NCI-H82 treated with DMSO at 0.1 percent for 48 hours (cell line): Measurements from ENCODE around the gene CRELD2.

Experiments
- DNase-seq: peaks from one replicate; lab custom pipeline; 2025; ENCODE audit not compliant: unreplicated experiment; lab: John Stamatoyannopoulos, UW

Gene CRELD2

DNA sequence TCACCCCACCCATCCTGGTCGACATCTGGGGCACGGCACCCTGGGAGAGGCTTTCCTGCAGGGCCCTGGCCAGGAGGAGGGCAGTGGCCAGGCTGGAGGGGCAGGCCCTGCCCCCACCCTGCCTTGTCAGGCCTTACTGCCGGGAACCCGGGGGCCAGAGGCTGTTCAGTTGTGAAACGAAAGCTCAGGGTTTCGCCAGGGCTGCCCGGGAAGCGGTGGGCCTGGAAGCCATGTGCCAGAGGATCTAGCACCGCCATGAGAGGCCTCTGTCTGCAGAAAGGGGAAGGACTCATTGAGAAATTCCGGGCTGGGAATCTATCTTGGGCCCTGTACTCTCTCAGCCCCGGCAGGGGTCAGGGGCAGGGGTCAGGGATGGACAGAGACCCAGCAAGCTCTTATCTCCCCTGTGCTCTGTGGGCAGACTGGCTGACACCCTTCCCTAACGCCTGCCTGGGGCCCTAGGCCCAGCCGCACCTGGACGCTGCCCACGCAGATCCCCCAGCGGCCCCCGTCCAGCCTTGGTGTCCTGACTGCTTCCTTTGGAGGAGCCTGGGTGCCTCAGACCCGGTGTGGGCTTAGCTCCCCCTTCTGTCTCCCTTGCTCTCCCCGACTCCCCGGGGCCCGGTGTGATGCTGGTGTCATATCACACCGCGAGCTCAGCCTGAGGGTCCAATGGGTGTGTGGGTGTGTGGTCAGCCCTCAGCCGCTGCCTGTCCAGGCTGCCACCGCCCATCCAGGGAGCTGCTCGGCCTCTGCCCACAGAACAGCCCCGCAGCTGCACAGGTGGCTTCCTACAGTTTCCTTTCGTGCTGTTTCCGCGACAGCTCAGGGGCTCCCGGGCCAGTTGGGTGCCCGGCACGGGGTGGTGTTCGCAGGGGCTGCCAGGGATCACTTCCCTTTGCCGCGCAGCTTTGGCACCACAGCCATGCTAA, 48.6 kb downstream of the CRELD2 start:
- DNase-seq: no peak

DNA sequence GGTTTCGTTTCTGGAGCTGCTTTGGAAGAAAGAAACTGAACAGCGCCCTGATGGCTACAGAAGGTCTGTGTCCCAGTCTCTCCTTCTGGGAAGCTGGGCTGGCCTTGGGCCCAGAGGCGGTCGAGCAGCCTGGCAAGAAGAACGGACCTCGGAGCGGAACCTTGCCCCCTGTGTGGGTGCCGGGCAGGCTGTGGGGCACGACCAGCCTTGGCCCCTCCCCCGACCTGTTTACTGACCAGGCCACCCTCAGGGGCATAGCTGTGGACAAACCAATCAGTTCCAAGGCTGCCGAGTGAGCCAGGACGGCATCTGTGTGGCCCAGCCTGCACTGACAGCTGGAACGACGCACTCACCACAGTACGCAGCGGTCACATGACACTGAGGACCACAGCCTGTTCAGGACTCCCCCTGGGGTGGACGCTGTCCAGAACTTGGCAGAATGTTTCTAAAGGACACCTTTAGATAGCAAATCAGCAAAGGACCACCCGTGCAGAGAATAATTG, 49.3 kb downstream of the CRELD2 start:
- no peak for DNase-seq

DNA sequence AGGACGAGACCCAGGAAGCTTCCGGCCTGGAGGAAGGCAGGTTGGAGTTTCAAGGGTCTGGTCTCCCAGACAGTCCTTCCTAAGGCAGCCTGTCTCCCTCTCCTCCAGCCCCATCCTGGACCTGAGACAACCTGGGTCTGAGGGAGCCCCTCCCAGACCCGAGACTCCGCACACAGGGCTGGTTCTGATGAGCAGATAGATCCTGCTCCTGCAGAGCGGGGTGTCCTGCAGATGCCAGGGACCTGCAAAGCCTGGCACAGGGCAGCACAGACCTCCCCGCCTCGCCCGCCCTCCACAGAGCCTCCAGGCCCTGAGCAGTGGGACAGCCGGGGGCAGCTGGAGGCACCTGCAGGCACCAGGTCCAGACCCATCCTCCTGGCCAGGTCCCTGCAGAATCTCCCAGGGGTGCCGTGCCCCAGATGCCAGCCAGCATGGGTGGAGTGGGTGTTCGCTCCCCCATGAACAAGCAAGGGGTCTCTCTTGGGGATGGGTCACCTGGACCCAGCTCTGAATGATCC, 49.9 kb downstream of the CRELD2 start:
- no peak for DNase-seq

DNA sequence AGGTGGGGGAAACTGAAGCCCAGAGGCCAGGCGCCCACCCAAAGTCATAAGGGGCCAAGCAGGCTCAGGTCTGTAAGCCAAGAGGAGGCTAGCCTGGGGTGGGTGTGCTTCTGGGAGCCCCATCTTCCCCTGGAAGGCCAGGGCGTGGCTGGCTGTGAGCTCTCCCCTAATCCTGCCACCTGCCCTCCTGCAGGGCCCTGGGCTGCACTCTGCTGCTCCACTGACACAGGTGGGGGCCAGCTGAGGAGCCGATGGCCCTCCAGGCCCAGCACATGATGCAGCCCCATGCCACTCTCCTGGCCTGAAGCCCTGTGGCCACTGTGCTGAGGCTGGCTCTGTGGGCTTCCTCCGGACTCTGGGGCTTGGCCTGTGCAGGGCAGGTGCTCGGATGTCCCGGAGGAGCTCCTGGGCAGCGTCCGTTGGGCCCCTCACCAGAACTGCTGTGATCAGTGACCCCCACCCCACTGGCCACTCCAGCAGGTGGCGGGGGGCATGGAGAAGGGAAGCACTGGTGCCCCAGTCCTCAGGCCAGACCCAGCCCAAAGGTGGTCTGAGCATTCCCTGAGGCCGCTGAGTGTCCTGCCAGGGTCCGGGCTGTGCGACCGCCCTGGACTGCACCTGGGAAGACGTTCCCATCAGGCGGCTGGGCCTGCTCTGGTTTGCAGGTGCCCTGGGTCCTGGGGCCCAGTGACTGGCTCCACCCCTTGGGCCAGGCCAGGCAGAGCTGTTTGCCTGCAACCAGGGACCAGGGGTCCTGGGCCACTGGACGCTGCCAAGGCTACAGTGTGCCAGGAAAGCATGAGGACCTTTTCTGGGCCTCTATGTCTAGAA, 50.6 kb downstream of the CRELD2 start:
- no peak for DNase-seq

DNA sequence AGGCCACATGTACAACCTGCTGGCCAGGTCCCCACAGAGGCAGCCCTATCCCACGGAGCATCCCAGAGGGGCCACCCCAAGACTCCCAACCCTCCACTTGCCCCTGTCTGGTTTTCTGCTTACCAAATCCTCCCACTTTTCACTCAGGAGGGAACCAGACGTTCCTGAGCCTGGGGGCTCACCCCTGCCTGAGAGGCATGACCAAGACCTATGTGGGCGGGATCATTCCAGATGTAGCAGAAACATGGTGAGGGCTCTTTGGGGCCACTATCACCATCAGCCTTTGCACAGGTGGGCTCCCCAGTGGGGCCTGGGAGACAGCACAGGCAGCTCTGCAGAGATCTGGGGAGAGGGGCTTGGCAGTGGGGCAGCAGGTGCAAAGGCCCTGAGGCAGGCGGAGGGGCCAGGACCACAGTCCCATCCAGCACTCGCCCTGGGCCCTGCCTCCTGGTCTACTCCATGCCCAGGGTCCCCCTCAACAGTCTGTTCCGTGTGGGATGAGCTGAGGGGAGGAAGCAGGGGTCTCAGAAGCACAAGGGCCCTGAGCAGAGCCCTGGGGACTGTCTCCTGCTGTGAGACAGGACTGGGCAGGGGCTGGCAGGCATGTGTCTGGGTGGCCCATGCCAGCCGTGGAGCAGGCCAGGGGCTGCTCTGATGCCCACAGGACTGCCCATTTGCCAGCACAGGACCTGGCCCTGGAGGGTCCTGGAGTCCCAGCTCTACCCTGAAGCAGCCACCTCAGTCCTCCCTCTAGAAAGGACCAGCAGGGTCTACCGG, 51.5 kb downstream of the CRELD2 start:
- DNase-seq: no peak

DNA sequence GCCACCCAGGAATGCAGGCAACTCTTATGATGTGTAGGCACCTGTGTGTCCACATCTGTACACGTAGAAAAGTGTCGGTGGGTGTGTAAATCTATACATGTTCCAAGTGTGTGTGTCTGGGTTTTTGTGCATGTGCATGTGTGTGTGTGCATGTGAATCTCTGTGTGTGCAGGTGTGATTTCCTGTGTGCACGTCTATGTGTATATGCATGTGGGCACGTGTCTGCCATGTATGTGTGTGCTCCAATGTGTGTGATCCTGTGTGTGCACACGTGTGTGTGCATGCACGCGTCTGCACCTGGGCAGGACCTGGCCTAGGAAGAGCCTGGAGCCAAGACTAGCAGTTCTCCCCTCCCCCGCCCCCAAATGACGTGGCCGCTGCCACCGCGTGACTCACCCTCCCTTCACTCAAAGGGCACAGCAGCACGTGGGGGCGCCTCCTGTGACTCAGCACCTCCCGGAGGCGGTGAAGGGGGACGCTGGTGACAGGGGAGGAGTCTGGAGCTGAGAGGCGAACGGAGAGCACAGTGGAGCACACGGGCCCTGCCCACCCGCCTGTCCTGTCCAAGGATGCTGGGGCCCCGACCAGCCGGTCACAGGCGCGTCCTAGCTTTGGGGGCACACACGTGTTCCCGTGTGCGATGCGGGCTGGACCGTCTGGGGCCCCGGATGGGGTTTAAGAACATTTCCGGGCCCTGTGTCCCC, 52.2 kb downstream of the CRELD2 start:
- no peak for DNase-seq

DNA sequence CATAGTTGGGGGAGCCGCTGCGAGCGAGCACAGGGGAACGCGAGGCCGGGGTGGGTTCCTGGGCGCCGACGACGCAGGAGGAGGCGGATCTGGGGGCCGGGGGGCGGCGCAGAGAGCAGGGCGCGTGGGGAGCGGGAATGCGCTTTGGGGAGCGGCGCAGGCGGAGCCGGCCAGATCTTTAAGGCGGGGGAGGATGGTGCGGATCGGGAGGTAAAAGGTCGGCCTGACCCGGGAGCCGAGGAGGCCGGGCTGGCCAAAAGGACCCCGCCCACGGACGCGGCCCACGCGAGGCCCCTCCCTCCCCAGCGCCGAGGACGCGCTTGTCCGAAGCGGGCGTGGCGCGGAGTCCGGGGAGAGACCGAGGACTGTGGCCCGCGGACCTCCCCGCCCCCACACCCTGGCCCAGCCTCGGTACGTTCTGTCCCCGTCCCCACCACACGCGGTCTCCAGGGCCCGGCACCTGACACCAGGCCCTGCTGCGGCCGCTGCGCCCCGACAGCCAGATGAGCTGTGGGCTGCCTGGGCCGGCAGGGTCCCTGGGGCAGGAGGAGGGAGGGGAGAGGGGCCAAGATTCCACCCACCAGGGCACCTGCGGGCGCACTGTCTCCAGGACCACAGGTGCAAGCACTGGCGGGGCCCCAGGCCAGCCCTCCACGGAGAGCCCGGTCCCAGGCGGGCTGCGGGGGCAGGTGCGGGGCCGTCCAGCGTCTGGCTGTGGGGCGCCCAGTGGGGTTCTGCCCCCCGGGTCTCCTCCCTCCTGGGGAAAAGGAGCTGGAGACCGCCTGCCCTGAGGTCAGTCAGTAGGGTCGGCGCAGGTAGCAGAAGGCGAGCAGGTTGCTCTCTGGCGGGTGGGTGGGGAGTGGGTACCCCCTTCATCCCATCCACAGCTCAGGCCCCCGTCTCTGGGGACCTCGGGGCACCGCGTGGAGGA, 53.1 kb downstream of the CRELD2 start:
- DNase-seq: no peak

DNA sequence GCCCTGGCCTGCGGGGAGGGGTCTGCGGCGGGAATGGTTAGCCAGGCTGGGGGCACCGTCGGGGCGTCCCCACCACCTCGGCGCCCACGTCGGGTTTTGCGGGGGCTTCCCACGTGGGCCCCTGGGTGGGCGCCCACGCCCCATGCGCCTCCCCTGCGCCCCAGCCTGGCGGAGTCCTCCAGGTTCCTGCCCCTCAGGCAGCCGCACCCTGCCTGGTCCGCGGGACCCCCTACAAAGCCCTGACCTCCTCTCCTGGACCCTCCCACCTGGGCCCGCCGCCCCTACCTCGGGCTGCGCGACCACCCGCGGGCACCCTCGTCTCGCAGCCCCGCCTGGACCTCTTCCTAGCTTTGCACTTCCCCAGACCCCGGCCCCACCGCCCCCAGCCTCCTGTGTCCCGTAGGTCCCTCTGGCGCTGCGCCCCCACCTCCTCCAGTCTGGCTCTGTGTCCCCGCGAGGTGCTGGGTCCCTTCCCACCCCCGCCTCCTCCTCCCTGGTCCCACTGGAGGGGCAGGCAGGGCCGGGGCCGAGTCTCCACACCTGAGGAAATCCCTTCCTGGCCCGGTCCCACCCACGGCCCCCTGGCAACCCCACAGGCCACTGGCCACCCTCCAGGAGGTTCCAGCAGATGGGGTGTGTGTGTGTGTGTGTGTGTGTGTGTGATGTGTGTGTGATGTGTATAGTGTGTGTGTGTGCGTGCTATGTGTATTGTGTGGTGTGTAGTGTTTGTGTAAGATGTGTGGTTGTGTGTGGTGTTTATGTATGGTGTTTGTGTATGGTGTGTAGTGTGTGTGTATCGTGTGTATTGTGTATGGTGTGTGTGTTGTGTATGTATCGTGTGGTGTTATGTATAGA, 54.0 kb downstream of the CRELD2 start:
- no peak for DNase-seq

DNA sequence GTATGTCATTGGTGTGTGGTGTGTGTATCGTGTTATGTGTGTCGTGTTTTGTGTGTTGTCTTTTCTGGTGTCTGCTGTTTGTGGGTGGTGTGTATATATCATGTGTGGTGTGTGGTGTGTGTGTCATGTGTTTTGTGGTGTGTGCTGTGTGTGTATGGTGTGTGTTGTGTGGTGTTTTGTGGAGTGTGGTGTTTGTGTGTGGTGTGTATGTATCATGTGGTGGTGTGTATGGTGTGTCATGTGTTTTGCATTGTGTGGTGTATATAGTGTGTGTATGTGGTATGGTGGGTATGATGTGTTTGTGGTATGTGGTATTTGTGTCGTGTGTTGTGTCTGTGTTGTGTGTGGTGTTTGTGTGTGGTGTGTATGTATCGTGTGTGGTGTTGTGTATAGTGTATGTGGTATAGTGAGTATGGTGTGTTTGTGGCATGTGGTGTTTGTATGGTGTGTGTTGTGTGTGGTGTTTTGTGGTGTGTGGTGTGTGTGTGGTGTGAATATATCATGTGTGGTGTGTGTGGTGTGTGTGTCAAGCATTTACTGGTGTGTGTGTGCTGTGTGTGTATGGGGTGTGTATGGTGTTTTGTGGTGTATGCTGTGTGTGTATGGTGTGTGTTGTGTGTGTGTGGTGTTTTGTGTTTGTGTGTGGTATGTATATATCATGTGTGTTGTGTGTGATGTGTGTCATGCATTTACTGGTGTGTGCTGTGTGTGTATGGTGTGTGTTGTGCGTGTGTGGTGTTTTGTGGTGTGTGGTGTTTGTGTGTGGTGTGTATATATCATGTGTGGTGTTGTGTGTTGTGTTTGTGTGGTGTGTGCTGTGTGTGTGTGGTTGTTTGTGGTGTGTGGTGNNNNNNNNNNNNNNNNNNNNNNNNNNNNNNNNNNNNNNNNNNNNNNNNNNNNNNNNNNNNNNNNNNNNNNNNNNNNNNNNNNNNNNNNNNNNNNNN, 54.9 kb downstream of the CRELD2 start:
- DNase-seq: no peak

DNA sequence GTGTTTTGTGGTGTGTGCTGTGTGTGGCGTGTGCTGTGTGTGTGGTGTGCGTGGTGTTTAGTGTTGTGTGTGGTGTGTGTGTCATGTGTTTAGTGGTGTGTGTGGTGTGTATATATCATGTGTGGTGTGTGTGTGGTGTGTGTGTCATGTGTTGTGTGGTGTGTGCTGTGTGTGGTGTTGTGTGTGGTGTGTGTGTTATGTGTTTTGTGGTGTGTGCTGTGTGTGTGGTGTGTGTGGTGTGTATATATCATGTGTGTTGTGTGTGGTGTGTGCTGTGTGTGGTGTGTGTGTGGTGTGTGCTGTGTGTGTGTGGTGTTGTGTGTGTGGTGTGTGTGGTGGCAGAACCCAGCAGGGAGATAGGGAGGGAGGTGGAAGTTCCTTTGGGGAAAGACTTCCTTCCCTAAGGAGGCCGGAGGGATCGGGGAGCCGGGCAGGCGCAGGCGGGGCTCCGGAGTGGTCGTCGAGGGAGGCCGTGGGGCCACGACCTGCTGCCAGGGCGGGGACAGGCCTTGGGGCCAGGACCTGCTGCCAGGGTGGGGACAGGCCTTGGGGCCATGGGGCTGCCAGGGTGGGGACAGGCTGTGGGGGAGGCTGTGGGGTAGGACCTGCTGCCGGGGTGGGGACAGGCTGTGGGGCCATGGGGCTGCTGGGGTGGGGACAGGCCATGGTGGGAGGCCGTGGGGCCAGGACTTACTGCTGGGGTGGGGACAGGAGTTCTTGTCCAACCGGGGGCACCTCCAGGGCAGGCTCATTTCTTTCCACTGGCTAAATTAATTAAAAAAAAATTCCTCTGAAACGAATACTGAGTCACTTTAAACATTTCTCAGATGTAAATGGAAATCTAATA, 57.3 kb downstream of the CRELD2 start:
- no peak for DNase-seq

DNA sequence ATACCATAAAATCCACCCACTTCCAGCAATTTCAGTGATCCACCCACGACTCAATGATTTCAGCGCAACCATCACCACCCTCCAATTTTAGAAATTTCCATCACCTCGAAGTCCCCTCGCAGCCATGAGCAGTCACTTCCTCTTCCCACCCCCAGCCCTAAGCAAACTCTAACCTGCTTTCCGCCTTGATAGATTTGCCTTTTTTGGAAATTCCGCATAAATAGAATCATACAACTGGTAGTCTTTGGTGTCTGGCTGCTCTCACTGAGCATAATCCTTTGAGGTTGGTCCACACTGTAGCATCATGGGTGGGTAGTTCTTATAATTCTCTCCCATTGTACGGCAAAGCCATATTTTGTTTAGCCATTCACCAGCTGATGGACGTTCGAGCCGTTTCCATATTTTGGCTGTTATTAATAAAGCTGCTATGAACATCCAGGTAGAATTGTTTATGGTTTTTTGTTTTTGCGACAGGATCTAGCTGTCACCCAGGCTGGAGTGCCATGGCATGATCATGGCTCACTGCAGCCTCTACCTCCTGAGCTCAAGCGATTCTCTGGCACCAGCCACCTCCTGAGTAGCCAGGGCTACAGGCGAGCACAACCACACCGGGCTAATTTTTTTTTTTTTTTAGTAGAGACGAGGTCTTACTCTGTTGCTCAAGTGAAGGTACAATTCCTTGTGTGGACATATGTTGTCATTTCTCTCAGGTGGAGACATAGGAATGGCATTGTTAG, 58.2 kb downstream of the CRELD2 start:
- DNase-seq: no peak
